ENCODE measurements around the gene FGB. TPM values are rescaled to one million over a fixed set of nuclear protein-coding genes. Genes with fewer than 3 reads are reported as not detected.
A peak's percentile ranks its signal among the peaks of the same experiment; 100 is the strongest.
"Not testable (repeated sequence)": the region's sequence is repeated elsewhere in the genome, so short reads cannot be mapped to it uniquely, and the experiment has no call there.

Gene FGB
- total RNA-seq, 1 experiment from 2014 or later, result not detected

DNA sequence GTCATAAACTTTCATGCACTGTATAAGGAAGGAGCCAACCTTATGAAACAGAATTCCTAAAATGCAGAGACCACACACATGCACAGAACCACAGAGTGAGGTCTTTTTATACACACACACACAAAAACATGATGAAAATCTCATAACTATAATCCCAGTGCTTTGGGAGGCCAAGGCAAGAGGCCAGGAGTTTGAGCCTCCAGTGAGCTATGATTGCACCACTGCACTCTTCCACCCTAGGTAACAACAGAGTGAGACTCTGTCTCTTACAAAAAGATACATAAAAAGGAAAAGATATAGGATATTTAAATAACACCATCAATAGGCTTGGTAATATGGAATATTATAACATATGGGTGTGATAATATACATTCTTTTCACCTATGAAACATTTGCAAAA is 17.1 kb downstream of the FGB start:
- H3K4me3 ChIP-seq (ENCODE audit: insufficient read depth, low read depth, low read length), result no peak overlapping the region
- DNase-seq, result no peak
- no peaks in the 10 kb centered on the region for H3K36me3 ChIP-seq (replicated peaks; ENCODE audit: control insufficient read depth, insufficient read depth, low read length)
- no peaks in the 10 kb centered on the region for H3K27me3 ChIP-seq (ENCODE audit: control insufficient read depth, insufficient read depth, low read length)

DNA sequence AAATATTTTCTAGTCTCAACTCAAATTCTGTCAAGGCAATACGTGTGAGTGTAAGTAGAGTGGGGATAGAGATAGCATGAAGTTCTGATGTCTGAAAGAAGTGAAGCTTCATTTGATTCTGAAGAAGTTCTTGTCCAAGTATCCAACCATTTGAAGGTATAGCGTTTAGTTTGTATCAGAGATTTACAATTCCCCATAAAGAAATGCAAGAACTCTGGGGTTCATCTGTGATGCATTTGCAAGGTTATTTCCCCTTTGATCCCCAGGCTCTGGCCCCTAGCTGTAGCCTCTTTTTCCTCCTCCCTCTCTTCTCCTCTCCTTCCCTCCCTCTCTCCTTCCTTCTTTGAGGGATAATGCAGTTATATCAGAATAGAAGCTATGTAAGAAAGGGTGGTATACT is 19.9 kb downstream of the FGB start:
- Histone ChIP-seq H3K27me3 (ENCODE audit: control insufficient read depth, insufficient read depth, low read length) (no peaks in the 10 kb centered on the region), H3K4me3 (ENCODE audit: insufficient read depth, low read depth, low read length) (no peak overlapping the region), H3K36me3 (replicated peaks; ENCODE audit: control insufficient read depth, insufficient read depth, low read length) (no peaks in the 10 kb centered on the region)
- no peak for DNase-seq

DNA sequence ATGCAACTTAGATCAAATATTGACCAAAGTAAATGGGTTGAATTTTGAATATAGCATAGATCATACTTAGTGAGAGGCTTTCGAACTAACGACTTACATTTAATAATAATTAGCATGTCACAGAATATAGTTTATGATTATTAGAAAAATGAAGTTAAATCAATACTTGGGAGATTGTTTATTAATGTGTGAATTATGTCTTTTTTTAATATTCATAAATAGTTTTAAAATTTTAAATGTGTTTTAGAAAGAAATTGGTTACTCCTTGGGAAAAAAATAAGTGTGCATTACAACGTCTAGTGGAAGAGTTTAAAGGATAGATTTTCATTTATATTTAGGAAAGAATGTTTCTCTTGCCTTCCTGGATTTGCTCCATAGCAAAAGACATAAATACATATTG is 20.4 kb downstream of the FGB start:
- DNase-seq, result no peak
- no peaks in the 10 kb centered on the region for H3K36me3 ChIP-seq (replicated peaks; ENCODE audit: control insufficient read depth, insufficient read depth, low read length)
- H3K27me3 ChIP-seq (ENCODE audit: control insufficient read depth, insufficient read depth, low read length), result no peaks in the 10 kb centered on the region
- no peak overlapping the region for H3K4me3 ChIP-seq (ENCODE audit: insufficient read depth, low read depth, low read length)

DNA sequence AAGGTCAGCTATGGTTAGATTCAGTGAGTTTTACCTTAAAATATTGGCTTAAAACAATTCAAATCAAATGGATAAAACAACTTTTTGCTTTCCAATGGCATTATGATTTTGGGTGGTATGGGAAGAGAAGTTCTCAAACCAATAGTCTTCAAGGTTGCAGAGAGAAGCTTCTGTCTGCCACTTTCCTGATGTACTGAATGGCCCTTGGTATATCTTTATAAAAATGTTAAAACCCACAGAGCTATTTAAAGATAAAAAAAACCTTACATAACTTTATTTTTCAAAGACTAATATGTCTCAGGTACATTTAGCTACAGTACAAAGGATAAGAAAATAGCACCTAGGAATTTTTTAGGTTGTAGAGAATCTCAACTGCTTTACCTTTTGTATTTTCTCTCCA is 20.9 kb downstream of the FGB start:
- no peaks in the 10 kb centered on the region for H3K27me3 ChIP-seq (ENCODE audit: control insufficient read depth, insufficient read depth, low read length)
- no peak for DNase-seq
- no peak overlapping the region for H3K4me3 ChIP-seq (ENCODE audit: insufficient read depth, low read depth, low read length)
- no peaks in the 10 kb centered on the region for H3K36me3 ChIP-seq (replicated peaks; ENCODE audit: control insufficient read depth, insufficient read depth, low read length)

DNA sequence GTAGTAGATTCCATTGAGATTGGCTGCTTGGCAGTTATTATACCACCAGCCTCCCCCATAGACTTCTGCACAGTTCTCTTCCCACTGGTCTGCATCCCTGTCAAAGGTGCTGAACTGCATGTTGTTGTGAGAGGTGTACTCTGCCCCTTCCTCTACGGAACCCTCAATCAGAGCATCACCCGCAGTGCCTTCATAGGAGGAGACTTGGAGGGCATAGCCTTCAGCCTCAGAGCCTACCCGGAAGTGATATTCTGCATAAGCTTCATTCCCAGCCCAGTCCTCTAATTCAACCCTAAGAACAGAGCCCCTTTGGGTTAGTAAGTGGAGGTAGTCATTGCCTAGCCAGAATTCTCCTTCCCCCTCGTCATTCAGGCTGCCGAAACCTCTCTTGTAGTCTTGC is 21.4 kb downstream of the FGB start:
- Histone ChIP-seq H3K36me3 (replicated peaks; ENCODE audit: control insufficient read depth, insufficient read depth, low read length) (no peaks in the 10 kb centered on the region), H3K4me3 (ENCODE audit: insufficient read depth, low read depth, low read length) (no peak overlapping the region), H3K27me3 (ENCODE audit: control insufficient read depth, insufficient read depth, low read length) (no peaks in the 10 kb centered on the region)
- DNase-seq, result no peak

DNA sequence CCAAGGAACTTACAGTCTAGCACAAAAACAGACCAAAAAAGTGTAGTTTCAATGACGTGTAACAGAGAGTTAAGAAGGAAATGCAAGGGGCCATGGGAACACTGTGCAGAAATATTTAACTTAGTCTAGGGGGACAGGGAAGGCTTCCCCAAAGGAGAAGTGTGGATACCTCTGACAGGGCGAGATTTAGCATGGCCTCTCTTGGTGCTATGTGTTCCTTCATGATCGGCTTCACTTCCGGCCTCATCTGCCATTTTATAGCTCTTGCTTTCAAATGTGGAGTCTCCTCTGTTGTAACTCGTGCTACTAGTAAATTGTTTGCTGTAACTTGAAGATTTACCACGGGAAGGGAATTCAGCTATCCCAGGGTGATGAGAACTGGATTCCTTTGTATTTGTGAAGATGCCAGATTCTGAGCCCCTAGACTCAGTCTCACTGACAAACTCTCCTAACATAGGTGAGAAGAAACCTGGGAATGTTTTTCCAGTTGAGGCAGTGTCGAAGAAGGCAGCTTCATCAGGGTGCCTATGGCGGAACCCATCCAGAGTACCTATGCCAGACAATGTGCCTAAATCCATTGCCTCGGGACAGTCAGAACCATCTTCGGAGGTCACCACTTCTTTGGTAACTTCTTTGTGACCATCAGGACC is 22.7 kb downstream of the FGB start:
- Histone ChIP-seq H3K27me3 (ENCODE audit: control insufficient read depth, insufficient read depth, low read length) (no peaks in the 10 kb centered on the region), H3K36me3 (replicated peaks; ENCODE audit: control insufficient read depth, insufficient read depth, low read length) (no peaks in the 10 kb centered on the region), H3K4me3 (ENCODE audit: insufficient read depth, low read depth, low read length) (no peak overlapping the region)
- DNase-seq, result no peak

DNA sequence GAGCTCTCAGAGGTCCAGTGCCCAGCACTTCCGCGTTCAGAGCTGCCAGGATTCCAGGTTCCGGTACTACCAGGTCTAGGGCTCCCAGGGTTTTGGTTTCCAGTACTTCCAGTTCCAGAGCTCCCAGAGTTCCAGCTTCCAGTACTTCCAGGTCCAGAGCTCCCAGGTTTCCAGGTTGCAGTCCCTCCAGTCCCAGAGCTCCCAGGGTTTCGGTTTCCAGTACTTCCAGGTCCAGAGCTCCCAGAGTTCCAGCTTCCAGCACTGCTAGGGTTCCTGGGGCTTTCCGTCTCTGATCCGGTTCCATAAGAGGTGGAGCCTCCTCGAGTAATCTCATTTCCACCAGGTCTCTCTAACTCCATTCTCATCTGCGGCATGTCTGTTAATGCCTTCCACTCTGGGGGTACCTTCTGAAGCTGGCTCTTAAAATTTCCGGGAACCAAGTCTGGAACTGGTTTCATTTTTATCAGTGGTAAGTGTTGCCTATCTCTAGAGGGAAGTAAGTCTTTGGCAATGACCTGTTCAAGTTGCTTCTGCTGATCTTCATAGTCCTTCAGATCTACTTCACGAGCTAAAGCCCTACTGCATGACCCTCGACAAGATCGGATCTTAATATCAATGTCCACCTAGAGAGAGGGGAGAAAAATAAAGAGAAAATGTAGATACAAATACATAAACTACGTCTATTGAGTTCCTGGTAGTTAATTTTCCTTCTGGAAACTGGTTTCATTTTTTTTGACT is 23.7 kb downstream of the FGB start:
- no peak overlapping the region for H3K4me3 ChIP-seq (ENCODE audit: insufficient read depth, low read depth, low read length)
- no peaks in the 10 kb centered on the region for H3K27me3 ChIP-seq (ENCODE audit: control insufficient read depth, insufficient read depth, low read length)
- no peaks in the 10 kb centered on the region for H3K36me3 ChIP-seq (replicated peaks; ENCODE audit: control insufficient read depth, insufficient read depth, low read length)
- DNase-seq, result no peak

DNA sequence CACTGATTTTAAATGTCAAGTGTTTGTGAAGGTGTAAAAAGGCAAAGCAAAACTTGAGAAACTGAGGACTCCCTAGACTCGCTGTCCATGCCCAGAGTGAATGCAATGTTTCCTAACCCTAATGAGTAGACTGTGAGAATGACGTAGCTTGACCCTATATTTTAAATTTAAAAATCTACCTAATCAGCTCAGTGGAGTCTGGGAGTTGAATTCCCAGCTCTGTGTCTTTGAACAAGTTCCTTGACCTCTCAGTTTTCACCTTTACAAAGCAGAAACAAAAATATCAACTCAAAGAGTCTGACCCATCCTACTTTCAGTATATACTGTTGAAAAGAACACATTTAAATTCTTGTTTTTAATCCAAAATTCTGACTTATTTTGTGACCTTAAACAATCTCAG is 25.4 kb downstream of the FGB start:
- DNase-seq, result no peak
- Histone ChIP-seq H3K27me3 (ENCODE audit: control insufficient read depth, insufficient read depth, low read length) (no peaks in the 10 kb centered on the region), H3K4me3 (ENCODE audit: insufficient read depth, low read depth, low read length) (no peak overlapping the region), H3K36me3 (replicated peaks; ENCODE audit: control insufficient read depth, insufficient read depth, low read length) (no peaks in the 10 kb centered on the region)

DNA sequence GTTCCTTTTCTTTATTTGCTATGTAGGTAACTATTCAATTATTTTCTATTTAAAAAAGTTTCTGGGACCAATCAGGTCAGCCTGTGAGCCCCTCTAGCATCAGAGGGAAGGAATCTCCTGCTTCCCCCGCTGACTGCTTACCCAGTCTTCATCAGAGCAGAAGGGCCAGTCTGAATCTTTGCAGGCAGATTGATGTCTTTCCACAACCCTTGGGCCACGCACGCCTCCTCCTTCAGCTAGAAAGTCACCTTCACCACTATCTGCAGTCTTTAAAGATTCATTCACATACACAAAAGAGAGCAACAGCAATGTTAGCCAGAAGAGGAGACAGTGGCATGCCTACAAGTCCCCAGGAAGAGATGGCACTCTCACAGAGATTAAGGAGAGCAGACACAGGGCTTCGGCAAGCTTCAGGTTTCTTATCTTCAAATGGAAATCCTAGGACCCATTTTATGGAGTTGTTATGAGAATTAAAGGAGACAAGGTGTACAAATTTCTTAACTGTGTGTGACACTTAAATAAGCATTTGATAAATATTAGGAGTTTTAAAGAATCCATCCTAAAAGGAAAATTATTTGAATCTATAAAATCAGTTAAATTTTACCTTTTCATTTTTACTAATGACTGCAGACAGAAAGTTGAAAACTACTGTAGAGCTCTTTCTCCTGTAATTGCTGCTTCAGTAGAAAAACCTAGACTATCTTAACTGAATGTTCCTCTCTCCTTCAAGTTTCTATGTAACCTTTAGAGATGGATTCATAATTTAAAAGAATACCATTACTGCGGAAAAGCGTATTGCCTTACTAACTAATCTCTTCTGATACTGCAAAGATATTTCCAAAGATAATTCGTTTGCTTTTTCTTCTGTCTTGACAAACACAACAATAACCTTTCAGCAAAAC is 26.7 kb downstream of the FGB start:
- H3K36me3 ChIP-seq (replicated peaks; ENCODE audit: control insufficient read depth, insufficient read depth, low read length), result no peaks in the 10 kb centered on the region
- H3K27me3 ChIP-seq (ENCODE audit: control insufficient read depth, insufficient read depth, low read length), result no peaks in the 10 kb centered on the region
- H3K4me3 ChIP-seq (ENCODE audit: insufficient read depth, low read depth, low read length), result no peak overlapping the region
- DNase-seq, result no peak

DNA sequence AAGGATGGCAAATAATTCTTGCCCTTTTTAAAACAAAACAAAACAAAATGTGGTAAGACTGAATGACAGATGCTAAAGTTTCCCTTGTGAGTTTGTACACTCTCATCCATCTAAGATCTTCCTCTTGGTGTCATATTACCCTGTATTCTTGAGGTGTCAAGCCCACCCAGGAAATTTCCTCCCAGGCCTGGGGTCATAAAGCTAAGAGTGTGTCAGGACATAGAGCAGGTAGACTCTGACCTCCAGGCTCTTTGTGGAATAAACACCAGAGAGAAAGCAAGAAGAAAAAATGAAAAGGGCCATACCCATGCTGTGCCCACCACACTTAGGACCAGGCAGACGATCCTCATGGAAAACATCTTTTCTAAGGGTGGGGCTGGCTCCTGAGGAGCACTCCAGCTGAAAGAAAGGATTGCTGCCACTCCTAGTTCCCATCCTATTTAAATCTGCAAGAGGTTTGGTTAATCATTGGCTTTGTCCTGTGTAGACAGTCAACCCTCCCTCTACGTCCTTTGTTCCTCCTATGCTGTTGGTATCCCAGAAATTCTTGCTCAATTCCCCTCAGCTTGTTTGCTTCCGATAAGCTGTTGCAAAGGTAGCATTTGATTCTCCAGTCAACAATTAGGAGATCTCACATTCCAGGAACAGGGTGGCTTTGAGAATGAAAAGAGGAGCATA is 27.7 kb downstream of the FGB start, which contains the start of gene FGA:
TSS of gene FGA (minus strand) at position 414 of the 678 bp plus-strand sequence. CDS start at position 359, 55 bp downstream.
- peak; percentile 1 for DNase-seq
- H3K4me3 ChIP-seq (ENCODE audit: insufficient read depth, low read depth, low read length), result no peak within 1 kb of the TSS
- no peaks in the 10 kb centered on the region for H3K36me3 ChIP-seq (replicated peaks; ENCODE audit: control insufficient read depth, insufficient read depth, low read length)
- no peaks in the 10 kb centered on the region for H3K27me3 ChIP-seq (ENCODE audit: control insufficient read depth, insufficient read depth, low read length)

DNA sequence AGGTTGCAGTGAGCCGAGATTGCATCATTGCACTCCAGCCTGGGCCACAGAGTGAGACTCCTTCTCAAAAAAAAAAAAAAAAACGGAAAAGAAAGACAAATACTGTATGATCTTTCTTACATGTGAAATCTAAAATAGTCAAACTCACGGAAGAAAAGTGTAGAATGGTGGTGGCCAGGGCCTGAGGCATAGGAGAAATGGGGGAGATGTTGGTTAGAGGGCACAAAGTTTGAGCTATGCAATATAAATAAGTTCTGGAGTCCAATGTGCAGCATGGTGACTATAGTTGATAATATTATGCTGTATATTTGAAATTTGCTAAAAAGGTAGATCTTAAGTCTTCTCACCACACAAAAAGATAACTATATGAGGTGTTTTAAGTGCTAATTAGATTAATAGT is 29.1 kb downstream of the FGB start:
- no peak overlapping the region for H3K4me3 ChIP-seq (ENCODE audit: insufficient read depth, low read depth, low read length)
- no peaks in the 10 kb centered on the region for H3K27me3 ChIP-seq (ENCODE audit: control insufficient read depth, insufficient read depth, low read length)
- no peak for DNase-seq
- no peaks in the 10 kb centered on the region for H3K36me3 ChIP-seq (replicated peaks; ENCODE audit: control insufficient read depth, insufficient read depth, low read length)

DNA sequence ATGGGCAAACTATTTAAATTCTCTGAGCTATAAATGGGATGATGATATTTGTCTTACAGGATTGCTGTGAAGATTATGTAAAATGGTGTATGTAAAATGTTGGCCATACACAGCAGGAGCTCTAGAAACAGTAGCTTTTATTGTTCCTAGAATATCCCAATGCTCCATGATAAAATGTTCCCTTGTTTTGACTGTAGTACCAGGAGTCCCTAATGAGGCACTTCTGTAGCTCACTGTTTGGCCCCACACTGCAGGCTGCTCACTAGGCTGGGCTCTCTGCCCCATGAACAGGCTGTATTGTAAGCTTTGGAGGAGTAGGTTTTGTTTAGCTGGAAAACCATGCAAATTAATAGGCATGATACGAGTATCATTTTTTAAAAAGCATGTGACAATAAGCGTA is 31.1 kb downstream of the FGB start:
- Histone ChIP-seq H3K36me3 (replicated peaks; ENCODE audit: control insufficient read depth, insufficient read depth, low read length) (no peaks in the 10 kb centered on the region), H3K4me3 (ENCODE audit: insufficient read depth, low read depth, low read length) (no peak overlapping the region), H3K27me3 (ENCODE audit: control insufficient read depth, insufficient read depth, low read length) (no peaks in the 10 kb centered on the region)
- no peak for DNase-seq

DNA sequence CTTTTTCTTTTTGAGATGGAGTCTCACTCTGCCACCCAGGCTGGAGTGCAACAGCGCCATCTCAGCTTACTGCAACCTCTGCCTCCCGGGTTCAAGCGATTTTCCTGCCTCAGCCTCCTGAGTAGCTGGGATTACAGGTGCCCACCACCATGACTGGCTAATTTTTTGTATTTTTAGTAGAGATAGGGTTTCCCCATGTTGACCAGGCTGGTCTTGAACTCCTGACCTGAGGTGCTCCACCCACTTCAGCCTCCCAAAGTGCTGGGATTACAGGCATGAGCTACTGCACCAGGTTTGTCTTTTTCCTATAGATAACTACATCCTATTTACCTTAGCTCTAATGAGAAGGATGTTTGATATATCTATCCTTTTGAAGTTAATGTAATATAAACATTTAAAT is 31.5 kb downstream of the FGB start:
- not testable (repeated sequence) for H3K36me3 ChIP-seq (replicated peaks; ENCODE audit: control insufficient read depth, insufficient read depth, low read length); H3K4me3 ChIP-seq (ENCODE audit: insufficient read depth, low read depth, low read length); DNase-seq; H3K27me3 ChIP-seq (ENCODE audit: control insufficient read depth, insufficient read depth, low read length)

DNA sequence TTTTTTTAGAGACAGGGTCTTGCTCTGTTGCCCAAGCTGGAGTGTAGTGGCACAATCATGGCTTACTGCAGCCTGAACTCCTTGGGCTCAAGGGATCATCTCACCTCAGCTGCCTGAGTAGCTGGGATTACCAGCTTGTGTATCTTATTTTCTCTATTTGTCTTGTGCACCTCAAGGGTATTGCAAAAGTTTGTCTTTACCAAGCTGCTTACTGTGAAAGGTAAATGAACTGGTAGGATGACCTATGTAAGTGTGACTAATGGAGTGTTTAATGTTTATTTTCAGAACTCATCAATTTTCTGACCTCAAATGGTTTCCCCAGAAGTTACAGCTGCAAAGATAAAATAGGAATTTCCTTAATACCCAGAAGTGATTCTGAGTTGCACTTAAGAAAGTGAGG is 33.0 kb downstream of the FGB start:
- Histone ChIP-seq H3K27me3 (ENCODE audit: control insufficient read depth, insufficient read depth, low read length) (no peaks in the 10 kb centered on the region), H3K4me3 (ENCODE audit: insufficient read depth, low read depth, low read length) (no peak overlapping the region), H3K36me3 (replicated peaks; ENCODE audit: control insufficient read depth, insufficient read depth, low read length) (no peaks in the 10 kb centered on the region)
- no peak for DNase-seq
